Activated CD8-positive, alpha-beta memory T cell treated with anti-CD3 and anti-CD28 coated beads, Interleukin-2, amount 50 U/mL, for 24 hours (primary cell): ENCODE measurements around the gene PDE4D.

Experiments
- DNase-seq: peaks from one replicate; pipeline ENCODE4 v3.0.0-alpha.2; 2020; ENCODE audit errors: extremely low read depth

The PDE4D gene

DNA sequence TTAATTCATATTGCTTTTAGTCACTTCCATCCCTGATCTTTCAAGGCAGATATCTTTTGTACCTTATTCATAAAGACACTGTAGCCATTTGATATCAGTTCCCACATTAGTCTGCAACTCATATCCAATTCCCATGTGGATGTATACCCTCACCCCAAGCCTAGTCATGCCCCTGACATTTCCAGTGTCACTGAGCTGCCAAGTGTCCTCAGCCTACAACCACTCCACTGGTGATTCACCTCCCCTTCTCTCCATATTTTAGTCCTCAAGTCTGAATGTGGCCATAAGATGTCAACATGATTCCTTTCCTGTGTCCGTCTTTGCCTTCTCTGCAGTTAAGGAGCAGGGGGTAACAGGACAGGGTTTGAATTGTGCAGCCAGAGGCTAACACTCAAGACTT, 963.8 kb downstream of the PDE4D start:
- no peak for DNase-seq

- no peak for DNase-seq
Observed at GRCh38 chr5:58927938-58928337, 965.6 kb downstream of the PDE4D start.

- DNase-seq, result no peak
Observed at GRCh38 chr5:58927181-58927580, 966.3 kb downstream of the PDE4D start.

DNA sequence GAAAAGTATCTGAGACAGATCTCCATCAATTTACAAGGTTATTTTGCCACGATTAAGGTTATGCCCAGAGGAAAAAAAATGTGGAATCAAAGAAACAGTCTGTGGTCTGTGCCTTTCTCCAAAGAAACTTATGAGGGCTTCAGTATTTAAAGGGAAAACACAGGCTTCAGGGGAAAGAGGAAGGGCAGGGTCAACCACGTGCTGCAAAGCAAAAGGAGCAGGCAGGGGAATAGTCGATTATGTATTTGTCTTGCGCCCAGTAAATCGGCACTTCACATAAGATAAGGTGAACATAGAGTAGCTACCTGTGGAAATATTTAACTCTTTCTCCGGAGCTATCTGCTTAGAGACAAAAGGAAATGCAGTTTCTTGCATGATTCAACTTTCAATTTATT, 967.0 kb downstream of the PDE4D start:
- DNase-seq, result no peak

GRCh38 chr5:58925627-58926540, 967.6 kb downstream of the PDE4D start:
- no peak for DNase-seq

GRCh38 chr5:58924306-58924705, 969.2 kb downstream of the PDE4D start:
- DNase-seq, result no peak

DNA sequence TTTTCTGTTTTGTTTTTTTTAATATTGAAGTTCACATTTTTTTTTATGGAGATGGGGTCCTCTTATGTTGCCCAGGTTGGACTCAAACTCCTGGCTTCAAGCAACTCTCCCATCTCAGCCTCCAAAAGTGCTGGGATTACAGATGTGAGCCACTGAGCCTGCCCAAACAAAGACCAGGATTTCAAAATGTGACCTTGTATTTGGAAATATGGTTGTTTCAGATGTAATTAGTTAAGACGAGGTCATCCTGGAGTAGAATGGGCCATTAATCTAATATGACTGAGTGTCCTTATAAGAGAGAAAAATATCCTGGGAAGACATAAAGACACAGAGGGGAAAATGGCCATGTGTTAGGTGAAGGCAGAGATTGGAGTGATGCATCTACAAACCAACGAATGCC, 970.2 kb downstream of the PDE4D start:
- DNase-seq, result no peak

DNA sequence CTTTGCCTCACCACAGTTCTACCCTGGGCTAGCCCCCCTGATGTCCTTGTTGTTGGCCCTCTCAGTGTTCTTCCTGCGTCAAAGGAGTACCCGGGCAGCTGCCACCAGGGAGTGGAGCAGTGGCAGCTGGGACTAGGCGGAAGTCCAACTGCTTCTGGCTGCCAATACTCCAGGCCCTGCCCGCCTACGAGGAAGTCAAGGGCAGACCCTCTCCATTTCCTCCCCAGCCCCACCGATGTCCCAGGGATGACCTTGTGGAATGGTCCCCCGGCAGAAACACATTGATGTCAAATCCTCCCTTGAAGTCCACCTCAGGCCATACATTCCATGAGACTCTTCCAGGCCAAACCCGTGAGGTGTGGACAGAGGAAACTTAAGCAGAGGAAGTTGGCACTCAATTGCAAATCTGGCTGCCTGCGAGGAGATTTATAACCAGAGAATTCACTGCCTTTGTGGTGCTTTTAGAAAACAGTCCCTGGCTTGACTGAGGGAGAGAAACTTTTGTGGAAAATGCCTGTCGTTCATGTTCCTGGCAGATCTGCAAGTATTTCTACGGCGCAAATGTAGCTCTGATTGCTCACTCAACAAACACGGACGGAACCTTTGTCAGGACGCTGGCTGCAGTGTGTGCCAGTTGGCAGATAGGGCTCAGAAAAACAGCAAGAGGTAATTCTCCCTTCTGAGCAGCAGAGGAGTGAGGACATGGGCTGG, 970.9 kb downstream of the PDE4D start:
- DNase-seq, result no peak

DNA sequence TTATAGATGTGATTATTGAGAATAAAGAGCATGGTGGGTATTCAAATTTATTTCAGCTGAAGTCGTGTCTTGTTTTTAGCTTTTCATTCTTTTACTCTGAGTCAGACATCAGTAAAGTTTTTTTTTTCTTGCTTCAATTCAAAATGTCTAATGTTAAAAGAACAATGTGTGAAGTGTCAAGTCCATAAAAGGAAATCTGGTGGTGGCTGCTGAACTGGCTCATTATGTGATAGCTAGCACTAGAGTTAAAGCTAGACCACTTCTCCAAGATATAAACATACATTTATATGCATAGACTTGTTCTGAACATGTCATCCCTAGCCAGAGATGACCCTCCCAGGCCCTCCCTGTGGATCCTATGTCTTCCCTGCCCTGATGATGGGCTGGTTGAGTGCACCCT, 972.4 kb downstream of the PDE4D start:
- DNase-seq, result no peak

GRCh38 chr5:58919833-58920232, 973.7 kb downstream of the PDE4D start:
- no peak for DNase-seq
